GM19025 (cell line): ENCODE results near the gene STX18.
"Not testable (repeated sequence)": the region's sequence is repeated elsewhere in the genome, so short reads cannot be mapped to it uniquely, and the experiment has no call there.

ENCODE experiments used
- ATAC-seq: cut with Tn5 transposase; IDR thresholded peaks from one replicate; pipeline ENCODE4 v1.9.1; 2021; ENCODE audit warnings: mild to moderate bottlenecking, low read depth, moderate library complexity; ENCODE audit not compliant: unreplicated experiment

Gene STX18

DNA sequence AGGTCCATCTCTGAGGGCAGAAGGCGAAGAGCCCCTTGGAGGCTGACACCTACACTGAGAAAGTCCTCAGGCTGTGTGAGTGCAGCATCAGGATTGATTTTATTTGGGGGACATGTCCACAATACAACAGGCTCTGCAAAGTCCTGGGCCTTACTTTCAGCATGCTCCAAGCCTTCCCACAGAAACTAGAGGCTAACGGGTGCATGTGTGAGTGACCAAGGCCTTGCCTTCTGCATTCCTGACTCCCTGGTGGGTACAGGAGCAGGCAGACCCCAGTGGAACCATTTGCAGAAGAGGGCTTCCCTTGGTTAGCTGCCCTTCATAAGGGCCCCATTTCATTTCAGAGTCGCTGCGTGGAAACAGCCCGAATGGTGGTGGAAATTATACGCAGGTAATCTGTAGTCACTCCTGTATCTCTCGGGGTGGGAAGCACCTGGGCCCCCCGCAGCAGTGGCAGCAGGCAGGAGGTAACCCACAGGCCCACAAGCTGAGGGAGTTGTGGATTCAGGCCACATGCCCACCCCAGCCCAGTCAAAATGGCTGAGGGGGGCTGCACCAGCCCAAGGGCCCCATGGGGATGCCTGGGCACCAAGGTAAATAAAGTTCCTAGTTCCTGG is 117.2 kb downstream of the STX18 start:
- ATAC-seq, result no peak

DNA sequence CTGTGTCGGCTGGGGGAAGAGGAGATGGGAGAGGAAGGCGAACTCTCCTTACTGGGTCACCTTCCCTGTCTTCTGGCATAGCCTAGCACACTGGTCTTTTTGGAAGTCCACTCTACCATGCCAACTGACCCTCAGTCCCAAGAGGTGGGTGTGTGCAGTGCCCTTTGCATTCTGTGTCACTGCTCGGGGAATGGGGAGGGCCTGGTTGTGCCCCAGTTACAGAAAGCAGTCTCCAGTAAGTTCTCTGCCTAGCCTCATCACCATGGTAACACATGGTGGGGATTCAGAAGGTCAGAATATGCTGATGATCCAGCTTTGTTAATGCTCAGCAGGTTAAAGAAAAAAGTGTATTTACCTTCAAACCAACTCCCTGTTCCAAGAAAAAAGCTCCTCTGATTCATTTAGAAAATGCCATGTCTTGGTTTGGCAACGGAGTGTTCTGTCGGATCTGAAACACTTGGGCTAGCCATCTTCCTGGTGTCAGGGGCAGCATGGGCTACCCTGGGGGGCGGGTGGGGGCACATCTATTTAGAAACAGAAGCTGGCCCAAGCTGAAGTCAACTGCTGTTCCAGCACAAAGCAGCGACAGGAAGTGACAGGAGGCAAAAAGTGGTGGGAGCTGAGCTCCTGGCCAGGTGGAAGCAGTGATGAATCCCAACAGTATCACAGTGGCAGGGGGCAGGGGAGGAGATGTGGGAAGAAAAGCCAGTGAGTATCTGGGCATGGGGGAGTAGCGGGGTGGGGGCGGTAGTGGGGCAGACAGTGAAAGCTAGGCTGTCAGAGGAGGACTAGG is 117.9 kb downstream of the STX18 start:
- ATAC-seq, result no peak

DNA sequence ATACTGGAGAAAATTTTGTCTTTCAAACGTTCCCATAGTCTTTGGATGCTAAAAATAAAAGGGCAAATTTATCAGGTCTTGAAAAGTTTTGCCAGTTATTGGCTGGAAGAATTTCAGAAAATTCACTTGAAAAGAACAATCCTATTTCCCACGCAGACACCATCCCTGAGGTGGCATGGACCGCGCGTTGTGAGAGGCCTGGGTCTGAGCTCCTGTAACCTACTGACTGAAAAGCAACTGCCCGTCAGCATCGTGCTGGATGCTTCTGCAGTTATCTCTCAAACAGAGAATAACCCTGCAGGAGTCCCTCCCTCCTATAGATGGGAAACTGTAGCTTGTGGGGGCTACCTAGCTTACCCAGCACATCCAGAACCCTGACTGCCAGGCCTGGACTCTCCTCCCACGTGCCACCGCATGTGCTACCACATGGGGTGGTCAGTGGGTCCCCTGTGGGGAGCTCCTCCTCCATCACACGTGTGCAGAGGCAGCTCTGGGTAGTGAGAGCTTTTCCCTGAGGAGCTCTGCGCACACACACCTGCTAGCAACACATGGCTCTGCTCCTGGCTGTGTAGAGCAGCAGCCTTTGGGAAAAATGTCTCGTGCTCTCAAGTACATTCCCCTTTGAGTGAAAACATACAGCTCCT is 118.9 kb downstream of the STX18 start:
- no peak for ATAC-seq

DNA sequence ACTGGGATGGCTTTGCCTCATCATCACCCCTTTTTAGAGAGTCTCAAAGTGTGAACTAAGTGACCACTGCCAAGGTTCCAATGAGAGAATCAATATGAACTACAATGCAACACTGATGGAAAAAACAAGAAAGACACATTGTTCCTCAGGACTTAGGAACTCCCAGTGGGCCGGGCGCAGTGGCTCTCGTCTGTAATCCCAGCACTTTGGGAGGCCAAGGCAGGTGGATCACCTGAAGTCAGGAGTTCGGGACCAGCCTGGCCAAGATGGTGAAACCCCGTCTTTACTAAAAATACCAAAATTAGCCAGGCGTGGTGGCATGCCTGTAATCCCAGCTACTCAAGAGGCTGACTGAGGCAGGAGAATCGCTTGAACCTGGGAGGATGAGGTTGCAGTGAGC is 119.7 kb downstream of the STX18 start:
- not testable (repeated sequence) for ATAC-seq

DNA sequence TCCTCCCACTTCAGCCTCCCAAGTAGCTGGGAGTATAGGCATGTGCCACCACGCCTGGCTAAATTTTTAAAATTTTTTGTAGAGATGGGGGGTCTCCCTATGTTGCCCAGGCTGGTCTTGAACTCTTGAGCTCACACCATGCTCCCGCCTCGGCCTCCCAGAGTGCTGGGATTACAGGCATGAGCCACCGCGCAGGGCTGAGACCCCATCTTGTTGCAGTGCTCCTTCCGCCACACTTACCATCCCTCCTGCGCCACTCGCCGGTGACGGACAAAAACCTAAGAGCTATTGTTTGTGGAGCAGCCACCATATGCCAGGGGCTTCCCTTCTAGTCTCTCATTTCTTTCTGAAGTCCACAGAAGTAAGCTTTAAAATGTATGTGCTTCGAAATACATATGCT is 120.5 kb downstream of the STX18 start:
- ATAC-seq, result no peak

DNA sequence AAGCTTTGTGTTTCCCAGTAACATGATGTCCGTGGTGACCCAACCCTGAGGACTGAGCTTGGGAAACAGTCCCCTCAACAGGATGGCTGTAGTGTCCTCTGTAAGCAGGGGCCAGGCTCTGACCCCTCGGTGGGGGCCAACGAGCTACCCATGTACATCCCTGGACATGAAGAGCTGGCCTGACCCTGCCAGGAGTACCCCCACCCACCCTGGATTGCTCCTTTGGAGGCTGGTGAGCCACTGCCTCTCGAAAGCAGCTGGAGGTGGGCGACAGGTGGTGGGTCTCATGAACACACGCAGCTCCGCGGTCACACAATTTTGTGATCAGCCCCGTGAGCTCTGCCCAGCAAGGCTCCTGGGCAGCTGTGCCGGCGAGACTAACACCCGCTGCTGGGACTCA is 121.4 kb downstream of the STX18 start:
- no peak for ATAC-seq

DNA sequence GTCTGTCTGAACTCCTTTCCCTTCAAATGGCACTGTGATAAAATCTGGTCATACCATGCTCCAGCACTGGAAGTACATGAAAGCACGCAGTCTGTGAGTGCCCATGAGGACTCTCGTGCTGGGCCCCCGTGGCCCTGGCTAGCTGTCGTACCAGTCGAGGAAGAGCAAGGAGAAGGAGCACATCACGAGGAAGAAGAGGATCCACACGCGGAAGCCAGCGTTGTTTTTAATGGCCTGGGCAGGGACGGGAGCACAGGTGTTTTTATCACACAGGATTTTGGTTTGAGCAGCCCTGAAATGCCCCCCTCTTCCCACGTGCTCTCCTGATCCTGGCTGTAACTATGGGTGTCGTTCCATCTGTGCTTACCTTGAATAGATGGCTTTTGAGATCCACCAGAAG is 122.0 kb downstream of the STX18 start:
- no peak for ATAC-seq

DNA sequence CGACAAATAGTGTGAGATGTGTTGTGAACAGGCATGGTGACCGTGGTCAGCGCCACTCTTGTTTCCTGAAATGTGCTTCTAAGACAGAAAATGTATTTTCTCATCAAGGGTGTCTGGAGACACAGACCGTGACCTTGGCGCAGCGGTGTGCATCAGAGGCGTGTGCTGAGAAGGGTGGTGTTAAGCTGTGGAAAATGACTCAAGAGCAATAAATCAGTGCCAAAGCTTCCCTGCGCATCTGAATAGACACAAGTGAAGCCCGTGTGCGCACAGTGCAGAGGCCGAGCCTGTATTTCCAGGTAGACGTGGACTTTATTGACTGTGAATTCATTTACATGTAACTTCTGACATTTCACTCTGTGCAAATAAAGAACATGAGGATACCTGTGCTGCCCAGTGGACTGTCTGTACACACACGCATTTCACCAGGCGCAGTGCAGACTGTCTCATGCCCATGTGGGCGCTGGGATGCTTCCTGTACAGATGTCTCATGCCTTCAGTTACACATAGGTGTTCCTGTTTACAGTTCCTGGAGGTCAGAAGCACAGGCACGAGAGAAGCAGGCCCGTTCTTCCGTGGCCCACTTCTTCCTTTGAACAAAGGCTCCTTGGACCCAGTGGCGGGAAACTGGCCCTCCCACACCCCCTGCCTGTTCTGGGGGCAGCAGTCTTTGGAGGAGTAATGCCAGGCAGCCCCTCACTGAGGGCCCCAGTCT is 123.0 kb downstream of the STX18 start:
- ATAC-seq, result no peak

DNA sequence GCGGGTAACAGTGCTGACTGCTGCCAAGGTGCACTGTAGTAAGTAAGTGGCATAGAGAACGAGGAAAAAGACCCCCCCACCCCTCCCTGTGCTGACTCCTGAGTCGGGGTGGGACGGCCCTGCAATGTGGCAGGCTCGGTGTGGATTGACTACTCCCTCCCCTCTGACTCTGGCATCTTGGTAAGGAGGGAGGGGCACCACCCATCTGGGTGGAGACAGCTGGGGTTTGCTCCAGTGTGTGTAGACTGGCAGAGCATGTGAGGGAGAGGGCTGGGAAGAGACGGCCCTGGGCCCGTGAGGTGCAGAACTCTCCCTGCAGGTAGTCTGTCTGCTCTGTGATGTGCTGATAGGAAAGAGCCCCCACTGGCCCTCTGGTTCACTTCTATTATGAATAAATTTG is 124.0 kb downstream of the STX18 start:
- no peak for ATAC-seq

DNA sequence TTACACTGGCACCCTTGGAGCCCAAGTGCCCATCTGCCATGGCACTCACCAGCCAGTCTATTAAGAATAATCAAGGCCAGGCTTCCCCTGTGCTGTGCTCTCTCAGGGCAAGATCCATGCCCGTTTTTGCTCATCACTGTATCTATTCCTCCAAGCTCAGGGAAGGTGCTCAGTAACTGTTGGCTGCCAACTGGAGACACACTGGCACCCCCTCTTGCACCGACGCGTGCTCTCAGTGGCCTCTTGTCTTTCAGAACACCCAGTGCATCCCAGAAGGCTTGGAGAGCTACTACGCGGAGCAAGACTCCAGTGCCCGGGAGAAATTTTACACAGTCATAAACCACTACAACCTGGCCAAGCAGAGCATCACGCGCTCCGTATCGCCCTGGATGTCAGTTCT is 124.9 kb downstream of the STX18 start:
- no peak for ATAC-seq

DNA sequence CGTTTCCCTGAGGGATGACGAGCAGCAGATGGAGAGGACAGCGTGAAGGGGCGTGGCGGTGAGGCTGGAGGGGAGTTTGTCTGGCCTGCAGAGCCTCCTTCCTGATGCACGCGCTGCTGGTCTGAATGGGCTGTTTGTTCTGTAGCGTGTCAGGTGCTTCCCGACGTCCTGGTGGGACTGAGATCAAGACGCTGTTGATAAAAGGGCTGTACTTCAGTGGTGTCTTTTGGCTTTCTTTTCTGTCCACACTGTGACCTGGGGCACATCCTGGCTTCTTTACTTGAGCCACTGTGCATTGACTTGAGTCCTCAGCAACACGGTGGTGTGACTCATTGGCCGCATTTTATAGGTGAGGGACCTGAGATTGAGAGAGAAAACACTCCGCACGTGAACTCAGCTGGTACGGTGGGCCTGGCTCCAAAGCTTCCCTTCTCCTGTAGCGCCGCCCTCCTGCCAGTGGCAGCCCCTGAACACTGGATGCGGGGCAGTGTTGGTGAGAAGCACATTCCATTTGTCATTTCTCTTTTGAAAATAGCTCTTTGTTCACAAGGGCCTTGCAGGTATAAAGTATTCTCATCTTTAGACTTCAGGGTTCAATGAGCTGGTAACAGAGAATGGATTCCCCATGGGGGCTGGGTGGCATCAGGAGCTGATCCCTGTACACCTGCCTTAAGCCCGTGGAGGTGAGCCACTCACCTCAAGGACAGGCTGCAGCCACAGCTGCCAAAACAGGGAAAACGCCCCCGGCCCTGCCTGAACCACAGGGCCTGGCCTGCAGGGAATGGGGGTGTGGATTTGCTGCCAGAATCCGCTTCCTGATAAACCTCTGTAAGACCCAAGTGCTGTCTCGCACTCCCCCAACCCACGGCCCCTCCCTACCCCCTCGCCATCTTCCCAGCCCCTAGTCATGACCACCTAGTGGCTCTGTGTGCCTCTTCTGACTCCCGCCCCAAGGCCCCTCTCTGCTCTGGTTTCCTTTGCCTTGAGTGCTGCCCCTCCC is 125.7 kb downstream of the STX18 start:
- ATAC-seq, result no peak

DNA sequence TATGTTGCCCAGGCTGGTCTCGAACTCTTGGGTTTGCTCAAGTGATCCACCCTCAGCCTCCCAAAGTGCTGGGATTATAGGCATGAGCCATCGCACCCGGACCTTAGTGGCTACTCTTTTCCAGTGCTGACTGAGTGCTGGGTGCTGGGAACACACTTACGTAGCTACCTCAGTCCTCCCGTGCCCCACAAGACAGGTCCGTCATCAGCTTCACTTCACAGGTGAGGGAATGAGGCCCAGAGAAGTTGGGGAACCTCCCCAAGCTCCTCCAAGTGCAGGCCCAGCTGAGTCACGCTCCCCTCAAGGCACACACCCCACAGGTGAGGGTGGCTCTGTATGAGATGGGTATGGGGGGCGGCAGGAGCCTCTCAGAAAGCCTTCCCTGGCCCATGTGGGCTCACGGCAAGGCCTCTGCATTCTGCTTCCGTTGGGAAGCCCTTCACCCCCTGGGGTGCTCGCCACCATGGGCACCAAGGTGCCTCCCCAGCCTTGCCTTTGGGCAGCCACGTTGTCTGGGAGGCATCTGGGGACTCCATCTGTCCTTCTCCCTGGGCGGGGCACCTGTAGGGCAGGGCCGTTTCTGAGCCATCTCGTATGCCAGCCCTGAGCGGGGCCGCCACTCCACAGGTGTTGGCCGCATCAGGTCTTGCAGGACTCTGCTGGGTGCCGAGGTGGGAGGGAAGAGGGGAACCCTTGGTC is 126.6 kb downstream of the STX18 start:
- no peak for ATAC-seq

DNA sequence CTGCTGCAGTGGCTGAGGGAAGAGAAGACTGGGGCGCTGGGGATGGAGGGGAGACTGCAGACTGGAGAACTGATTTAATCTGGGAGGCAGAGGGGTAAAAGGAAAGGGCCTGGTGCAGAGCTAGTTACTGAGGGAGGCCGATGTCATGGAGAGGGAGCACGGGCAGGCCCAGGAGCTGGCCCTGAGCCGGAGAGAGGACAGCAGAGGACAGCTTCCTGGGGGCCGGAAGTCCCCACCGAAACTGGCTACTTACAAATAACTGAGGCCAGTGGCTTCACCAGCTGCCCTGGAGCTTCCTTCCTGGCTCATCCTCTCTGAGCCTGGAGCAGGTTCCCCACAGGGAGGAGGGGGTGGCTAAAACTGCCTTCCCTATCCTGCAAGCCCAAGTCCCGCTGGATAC is 128.0 kb downstream of the STX18 start:
- no peak for ATAC-seq

DNA sequence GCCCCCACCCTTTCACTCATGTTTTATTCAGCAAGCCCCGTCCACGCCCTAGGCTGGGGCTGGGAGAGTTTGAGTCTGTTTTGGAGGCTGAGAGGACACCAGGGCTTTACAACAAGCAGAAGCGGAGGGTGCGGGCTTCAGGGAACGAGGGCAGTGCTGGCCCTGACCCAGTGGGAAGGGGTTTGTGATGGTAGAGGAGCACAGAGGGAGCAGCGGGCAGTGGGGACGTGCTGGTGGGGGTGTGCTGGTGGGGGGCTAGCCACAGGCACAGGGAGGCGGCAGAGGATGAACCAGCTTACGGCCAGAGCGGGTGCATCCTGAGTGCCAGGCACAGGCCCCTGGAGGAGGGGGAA is 128.5 kb downstream of the STX18 start:
- no peak for ATAC-seq

DNA sequence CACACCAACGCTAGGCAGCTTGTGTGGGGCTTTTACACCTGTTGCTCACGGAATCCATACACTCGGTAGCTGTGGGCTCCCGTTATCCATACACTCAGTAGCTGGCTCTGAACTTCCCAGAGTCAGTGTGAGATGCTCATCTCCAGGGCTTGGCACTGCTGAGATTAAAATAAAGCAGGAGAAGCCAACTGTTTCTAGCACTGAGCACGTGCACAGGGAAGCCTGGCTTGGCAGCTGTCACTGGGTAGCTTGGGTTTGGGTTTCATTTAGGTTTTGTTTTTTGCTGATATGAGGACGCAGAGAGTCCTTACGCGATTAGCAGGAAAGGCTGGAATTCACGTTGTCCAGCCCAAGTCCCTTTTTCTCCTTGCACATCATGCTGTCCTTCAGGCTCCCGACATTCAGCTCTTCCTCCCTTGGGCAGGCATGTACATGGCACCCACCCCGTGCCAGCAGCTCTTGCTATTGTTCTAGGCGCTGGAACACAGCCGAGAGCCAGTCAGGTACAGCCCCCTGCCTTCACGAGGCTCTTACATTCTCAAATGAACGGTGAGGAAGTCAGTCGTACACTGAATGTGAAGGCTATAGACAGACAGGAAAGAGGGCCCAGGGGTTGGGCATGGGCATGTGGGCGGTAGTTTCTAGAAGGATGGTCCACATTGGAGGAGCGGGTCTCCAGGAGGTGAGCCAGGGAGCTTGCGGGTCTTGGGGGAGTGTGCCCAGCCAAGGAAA is 129.0 kb downstream of the STX18 start:
- no peak for ATAC-seq

DNA sequence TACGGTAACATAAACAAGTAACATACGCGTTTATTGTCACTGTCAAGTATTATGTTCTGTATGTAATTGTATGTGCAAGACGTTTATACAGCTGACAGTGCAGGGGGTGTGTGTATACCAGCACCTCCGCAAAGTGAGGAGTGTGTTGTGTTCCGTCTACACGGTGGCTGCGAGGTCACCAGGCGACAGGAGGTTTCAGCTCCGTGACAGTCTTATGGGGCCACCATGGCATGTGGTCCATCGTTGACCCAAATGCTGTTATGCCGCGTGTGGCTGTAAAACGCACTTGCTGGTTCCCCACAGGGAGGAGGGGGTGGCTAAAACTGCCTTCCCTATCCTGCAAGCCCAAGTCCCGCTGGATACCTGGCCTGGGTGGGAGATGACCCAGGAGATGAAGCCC is 129.9 kb downstream of the STX18 start:
- ATAC-seq, result no peak

DNA sequence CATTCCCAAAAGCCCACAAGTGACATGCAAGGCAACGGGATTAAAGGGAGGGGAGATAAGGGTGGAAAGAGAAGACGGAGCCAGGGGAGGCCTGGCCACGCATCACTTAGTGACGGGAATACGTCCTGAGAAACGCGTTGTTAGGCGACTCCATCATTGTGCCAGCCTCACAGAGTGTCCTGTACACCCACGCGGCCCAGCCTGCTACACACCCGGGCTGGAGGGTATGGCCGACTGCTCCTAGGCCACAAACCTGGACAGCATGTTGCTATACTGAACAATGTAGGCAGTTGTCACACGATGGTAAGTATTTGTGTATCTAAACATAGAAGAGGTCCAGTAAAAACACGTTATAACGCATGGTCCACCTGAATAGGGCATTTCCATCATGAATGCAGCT is 131.6 kb downstream of the STX18 start:
- no peak for ATAC-seq

DNA sequence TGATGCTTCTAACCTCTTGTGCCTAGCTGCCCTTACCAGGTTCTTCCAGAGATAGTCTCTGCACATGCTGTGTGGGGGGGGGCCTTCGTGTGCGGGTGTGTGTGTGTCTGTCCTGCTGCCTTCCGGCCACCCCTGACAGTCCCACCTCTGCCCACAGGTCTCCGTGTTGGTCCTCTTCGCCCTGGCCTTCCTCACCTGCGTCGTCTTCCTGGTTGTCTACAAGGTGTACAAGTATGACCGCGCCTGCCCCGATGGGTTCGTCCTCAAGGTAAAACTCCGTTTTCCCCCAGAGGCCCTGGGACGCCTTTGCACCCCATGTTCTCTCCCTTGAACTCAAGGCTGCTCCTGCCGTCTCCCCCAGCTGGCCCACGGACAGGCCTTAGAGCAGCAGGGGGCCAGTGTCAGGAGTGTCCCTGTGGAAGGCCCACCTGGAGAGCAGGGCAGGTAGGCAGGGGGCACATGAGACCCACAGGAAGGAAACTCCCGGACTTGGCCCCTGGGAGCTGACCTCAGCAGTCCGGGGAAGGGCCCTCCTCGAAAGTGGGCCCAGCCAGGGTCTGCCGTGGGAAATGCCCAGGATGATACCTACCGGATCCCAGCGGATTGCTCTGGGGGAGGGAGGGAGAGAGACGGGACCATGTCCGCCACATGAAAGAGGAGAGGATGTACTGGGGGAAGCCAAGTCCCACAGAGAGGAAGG is 132.3 kb downstream of the STX18 start:
- no peak for ATAC-seq
